ENCODE data around the gene CAMKK2.
"Not testable (repeated sequence)": the region's sequence is repeated elsewhere in the genome, so short reads cannot be mapped to it uniquely, and the experiment has no call there.

CAMKK2 gene

DNA sequence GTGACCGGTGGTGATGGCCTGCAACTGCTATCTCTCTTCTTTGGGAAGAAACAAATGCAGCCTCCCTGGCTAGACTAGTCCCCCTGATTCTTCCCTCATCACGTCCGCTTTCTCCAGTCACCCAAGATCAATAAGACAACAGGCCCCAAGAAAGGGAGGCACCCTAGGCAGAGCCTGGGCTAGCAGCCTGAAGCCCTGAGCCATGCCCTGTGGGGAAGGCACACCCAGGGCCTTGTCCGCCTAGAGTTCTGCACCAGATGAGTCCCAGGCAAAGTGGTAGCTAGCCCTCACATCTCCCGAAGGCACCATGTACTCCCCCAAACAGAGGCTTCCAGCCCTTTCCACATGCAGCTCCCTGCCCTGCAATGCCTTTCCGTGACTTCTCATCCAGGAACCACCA, 35.1 kb downstream of the CAMKK2 start:
- Histone ChIP-seq H3K27me3 (ENCODE audit: low read depth, low read length) (no peaks in the 10 kb centered on the region), H2AFZ (ENCODE audit: low read depth, low read length) (no peak overlapping the region), H3K4me1 (ENCODE audit: low read length) (no peaks in the 10 kb centered on the region), H3K4me3 (ENCODE audit: low read length) (no peak overlapping the region), H4K20me1 (ENCODE audit: insufficient read depth, low read length) (no peaks in the 10 kb centered on the region), H3K79me2 (ENCODE audit: low read length) (no peaks in the 10 kb centered on the region), H3K36me3 (replicated peaks; ENCODE audit: low read depth, low read length) (peaks cover 11% of the 10 kb centered on the region), H3K27ac (ENCODE audit: low read length) (no peak overlapping the region), H3K4me2 (ENCODE audit: low read length) (no peak overlapping the region), H3K9me3 (ENCODE audit: insufficient read depth, low read length) (no peaks in the 10 kb centered on the region), H3K9ac (ENCODE audit: low read length) (no peak overlapping the region)
- no peak for TF ChIP-seq EZH2phosphoT487 (IDR thresholded peaks at IDR 0.05; ENCODE audit: low read depth)
- TF ChIP-seq, protein P1, sequence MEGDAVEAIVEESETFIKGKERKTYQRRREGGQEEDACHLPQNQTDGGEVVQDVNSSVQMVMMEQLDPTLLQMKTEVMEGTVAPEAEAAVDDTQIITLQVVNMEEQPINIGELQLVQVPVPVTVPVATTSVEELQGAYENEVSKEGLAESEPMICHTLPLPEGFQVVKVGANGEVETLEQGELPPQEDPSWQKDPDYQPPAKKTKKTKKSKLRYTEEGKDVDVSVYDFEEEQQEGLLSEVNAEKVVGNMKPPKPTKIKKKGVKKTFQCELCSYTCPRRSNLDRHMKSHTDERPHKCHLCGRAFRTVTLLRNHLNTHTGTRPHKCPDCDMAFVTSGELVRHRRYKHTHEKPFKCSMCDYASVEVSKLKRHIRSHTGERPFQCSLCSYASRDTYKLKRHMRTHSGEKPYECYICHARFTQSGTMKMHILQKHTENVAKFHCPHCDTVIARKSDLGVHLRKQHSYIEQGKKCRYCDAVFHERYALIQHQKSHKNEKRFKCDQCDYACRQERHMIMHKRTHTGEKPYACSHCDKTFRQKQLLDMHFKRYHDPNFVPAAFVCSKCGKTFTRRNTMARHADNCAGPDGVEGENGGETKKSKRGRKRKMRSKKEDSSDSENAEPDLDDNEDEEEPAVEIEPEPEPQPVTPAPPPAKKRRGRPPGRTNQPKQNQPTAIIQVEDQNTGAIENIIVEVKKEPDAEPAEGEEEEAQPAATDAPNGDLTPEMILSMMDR (IDR thresholded peaks at IDR 0.05; ENCODE audit: low read depth, low read length) = no peak

DNA sequence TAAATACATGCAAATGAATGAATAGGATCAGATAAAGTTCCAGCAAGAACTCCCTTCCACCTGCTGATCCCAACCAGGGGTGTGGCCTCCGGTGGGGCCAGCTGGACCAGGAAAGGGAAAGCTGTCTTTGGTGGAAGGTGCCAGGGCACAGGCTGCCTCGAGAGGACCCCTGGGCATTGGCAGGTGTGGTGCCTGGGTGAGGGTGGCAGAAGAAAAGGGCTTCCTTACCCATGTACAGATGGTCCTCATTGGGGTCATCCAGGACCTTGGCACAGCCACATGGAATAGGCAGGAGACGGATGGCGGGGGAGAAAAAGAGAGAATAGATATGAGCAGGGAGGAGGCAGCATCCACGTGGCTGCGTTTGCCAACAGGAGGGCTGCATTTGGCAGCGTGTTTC, 36.4 kb downstream of the CAMKK2 start:
- H3K4me1 ChIP-seq (ENCODE audit: low read length) = no peaks in the 10 kb centered on the region
- H3K9me3 ChIP-seq (ENCODE audit: insufficient read depth, low read length) = no peaks in the 10 kb centered on the region
- H3K9ac ChIP-seq (ENCODE audit: low read length) = no peak overlapping the region
- no peak overlapping the region for H3K4me2 ChIP-seq (ENCODE audit: low read length)
- H3K4me3 ChIP-seq (ENCODE audit: low read length) = no peak overlapping the region
- H3K36me3 ChIP-seq (replicated peaks; ENCODE audit: low read depth, low read length) = peaks cover 8% of the 10 kb centered on the region
- no peak overlapping the region for H3K27ac ChIP-seq (ENCODE audit: low read length)
- H3K79me2 ChIP-seq (ENCODE audit: low read length) = no peaks in the 10 kb centered on the region
- no peaks in the 10 kb centered on the region for H4K20me1 ChIP-seq (ENCODE audit: insufficient read depth, low read length)
- no peak for TF ChIP-seq EZH2phosphoT487 (IDR thresholded peaks at IDR 0.05; ENCODE audit: low read depth)
- TF ChIP-seq, protein P1 (IDR thresholded peaks at IDR 0.05; ENCODE audit: low read depth, low read length) = no peak
- H3K27me3 ChIP-seq (ENCODE audit: low read depth, low read length) = no peaks in the 10 kb centered on the region
- H2AFZ ChIP-seq (ENCODE audit: low read depth, low read length) = no peak overlapping the region

DNA sequence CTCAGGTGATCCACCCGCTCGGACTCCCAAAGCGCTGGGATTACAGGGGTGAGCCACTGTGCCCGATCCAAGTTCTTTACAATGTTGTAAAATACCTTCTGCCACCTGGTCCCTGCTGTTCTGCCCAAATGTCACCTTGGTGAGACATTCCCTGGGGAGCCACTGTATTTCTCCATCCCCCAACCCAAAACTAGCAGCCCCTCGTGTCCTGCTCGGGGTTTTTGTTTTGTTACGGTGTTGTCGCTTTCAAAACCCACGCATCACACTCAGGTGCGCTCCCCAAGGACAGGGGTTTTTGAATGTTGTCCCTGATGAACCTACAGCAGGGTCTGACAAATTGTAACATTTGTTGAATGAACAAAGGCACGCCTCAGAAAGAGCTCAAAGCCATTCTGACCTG, 37.4 kb downstream of the CAMKK2 start:
- Histone ChIP-seq H2AFZ (ENCODE audit: low read depth, low read length) (no peak overlapping the region), H3K36me3 (replicated peaks; ENCODE audit: low read depth, low read length) (peaks cover 14% of the 10 kb centered on the region), H4K20me1 (ENCODE audit: insufficient read depth, low read length) (no peaks in the 10 kb centered on the region), H3K27me3 (ENCODE audit: low read depth, low read length) (no peaks in the 10 kb centered on the region), H3K4me3 (ENCODE audit: low read length) (no peak overlapping the region), H3K9me3 (ENCODE audit: insufficient read depth, low read length) (no peaks in the 10 kb centered on the region), H3K27ac (ENCODE audit: low read length) (no peak overlapping the region), H3K9ac (ENCODE audit: low read length) (no peak overlapping the region), H3K4me2 (ENCODE audit: low read length) (no peak overlapping the region), H3K79me2 (ENCODE audit: low read length) (no peaks in the 10 kb centered on the region), H3K4me1 (ENCODE audit: low read length) (no peaks in the 10 kb centered on the region)
- no peak for TF ChIP-seq EZH2phosphoT487 (IDR thresholded peaks at IDR 0.05; ENCODE audit: low read depth)
- TF ChIP-seq, protein P1 (IDR thresholded peaks at IDR 0.05; ENCODE audit: low read depth, low read length) = no peak

DNA sequence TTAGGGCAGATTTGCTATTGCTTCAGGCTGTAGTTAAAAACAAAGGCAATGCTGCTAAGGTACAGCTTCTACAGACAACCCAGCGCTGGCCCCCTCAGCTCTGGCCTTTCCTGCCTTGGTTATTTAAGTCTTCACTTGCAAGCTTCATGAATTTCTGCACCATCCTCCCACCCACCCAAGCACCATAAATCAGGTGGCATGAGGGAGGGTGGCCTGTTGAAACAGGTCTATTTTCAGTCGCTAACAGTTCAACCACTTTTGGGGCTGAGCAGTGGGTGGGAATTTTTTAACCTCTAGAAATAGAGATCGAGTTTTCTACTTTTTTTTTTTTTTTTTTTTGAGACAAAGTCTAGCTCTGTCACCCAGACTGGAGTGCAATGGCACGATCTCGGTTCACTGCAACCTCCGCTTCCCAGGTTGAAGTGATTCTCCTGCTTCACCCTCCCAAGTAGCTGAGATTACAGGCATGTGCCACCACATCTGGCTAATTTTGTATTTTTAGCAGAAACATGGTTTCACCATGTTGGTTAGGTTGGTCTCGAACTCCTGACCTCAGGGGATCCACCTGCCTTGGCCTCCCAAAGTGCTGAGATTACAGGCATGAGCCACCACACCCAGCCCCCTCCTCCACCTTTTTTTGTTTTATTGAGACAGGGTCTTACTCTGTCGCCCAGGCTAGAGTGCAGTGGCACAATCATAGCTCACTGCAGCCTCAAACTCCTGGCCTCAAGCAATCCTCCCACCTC, 38.6 kb downstream of the CAMKK2 start:
- H3K27ac ChIP-seq (ENCODE audit: low read length); H3K9me3 ChIP-seq (ENCODE audit: insufficient read depth, low read length); H3K4me3 ChIP-seq (ENCODE audit: low read length); H3K79me2 ChIP-seq (ENCODE audit: low read length); H3K4me1 ChIP-seq (ENCODE audit: low read length); H4K20me1 ChIP-seq (ENCODE audit: insufficient read depth, low read length); H3K27me3 ChIP-seq (ENCODE audit: low read depth, low read length); H3K9ac ChIP-seq (ENCODE audit: low read length); H3K4me2 ChIP-seq (ENCODE audit: low read length); H2AFZ ChIP-seq (ENCODE audit: low read depth, low read length): not testable (repeated sequence)
- H3K36me3 ChIP-seq (replicated peaks; ENCODE audit: low read depth, low read length) = peaks cover 25% of the 10 kb centered on the region

Data from OCI-LY3 (cell line).